Astrocyte of the cerebellum (primary cell): ENCODE data around the gene GYS2.

Experiments used
- DNase-seq: peaks from one replicate; pipeline ENCODE4 v3.0.0-alpha.2; 2011; ENCODE audit warnings: low read depth
- H3K4me3 ChIP-seq: 2 replicates; pipeline ENCODE4 v1.5.1; 2011; ENCODE audit warnings: mild to moderate bottlenecking, low read depth, low read length, moderate library complexity
- in situ Hi-C: cut with HindIII; loops from 2 replicates; pipeline ENCODE4 v1.10.0; 2017; ENCODE audit warnings: low sequenced_read_pairs
- TF ChIP-seq, protein P1 (sequence below): IDR thresholded peaks from 2 replicates; pipeline ENCODE4 v1.5.1; 2012; ENCODE audit warnings: low read length, low read depth, moderate library complexity, mild to moderate bottlenecking; ENCODE audit errors: missing control alignments

The GYS2 gene

DNA sequence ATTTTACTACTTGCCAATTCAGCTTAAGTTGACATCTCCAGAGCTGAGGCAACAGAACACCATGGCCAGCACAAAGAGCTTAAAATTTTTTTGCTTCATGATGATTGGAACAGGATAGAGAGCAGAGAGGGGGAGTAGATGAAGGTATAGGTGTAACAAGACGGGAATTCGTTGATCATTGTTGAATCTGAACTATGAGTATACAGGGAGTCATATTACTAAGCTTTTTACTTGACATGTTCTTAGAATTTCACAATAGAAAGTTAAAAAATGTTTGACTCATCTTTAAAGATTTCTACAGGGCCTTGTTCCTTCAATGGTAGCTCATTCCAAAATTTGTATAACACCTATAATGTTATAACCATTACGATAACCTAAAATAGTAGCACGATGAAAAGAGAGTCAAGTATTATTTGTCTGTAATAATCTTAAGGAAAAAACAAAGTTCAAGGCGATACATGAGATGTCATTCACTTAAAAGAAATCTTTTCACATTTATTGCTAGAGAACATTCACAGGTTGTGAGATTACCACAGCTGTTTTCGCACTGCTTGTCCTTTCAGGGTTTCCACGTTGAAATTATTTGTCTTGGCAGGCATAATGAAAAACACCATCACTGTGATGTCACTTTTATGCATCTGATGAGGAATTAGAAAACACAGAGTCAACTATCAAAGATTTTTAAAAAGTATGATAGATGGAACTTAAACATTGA, 44.6 kb downstream of the GYS2 start:
- DNase-seq: no peak
- H3K4me3 ChIP-seq: no peak overlapping the region
- TF ChIP-seq, protein P1, sequence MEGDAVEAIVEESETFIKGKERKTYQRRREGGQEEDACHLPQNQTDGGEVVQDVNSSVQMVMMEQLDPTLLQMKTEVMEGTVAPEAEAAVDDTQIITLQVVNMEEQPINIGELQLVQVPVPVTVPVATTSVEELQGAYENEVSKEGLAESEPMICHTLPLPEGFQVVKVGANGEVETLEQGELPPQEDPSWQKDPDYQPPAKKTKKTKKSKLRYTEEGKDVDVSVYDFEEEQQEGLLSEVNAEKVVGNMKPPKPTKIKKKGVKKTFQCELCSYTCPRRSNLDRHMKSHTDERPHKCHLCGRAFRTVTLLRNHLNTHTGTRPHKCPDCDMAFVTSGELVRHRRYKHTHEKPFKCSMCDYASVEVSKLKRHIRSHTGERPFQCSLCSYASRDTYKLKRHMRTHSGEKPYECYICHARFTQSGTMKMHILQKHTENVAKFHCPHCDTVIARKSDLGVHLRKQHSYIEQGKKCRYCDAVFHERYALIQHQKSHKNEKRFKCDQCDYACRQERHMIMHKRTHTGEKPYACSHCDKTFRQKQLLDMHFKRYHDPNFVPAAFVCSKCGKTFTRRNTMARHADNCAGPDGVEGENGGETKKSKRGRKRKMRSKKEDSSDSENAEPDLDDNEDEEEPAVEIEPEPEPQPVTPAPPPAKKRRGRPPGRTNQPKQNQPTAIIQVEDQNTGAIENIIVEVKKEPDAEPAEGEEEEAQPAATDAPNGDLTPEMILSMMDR: no peak
- in situ Hi-C loops: no loop called here

DNA sequence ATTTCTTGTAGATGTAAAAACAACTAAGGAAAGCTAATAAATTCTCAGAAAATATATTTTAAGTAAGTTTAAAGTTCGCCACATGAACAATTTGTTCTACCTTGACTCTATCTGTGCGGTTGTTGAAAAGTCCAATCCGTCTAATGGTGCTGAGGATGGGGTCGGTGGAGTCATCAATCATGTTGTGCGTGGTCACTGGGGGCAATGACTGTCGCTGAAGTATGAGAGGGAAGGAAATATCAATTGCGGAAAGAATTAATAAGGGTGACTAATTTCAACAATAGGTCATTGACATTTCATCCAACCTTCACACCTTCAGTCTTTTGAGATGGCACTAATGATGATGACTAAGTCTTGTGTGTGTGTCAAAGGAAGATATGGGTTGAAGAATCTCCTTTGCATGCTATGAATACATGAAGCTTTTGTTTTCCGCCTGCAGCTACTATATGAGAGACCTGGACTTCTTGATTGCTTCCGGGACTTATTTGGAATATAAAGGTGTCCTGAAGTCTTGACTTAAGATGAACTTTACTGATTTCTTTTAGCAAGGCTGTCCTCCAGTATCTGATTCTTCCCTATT, 46.5 kb downstream of the GYS2 start:
- H3K4me3 ChIP-seq: no peak overlapping the region
- in situ Hi-C loops: no loop called here
- TF ChIP-seq, protein P1: no peak
- DNase-seq: no peak

DNA sequence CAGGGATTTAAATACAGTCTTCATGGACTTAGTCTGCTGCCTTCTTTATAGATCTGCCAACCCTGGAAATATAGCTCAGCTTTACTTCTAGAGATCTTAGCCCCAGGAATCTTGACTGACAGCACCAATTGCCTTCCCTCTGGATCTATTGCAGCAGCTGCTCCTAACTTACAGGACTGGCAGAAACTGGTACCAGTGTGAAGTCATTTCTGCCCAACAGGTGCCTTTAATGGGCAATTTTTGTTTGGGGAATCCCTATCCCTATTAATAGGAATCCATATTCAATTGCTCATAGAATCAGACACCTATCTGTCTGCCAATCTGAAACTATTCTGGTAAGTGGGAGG, 51.3 kb downstream of the GYS2 start:
- no peak overlapping the region for H3K4me3 ChIP-seq
- in situ Hi-C loops: no loop called here
- TF ChIP-seq, protein P1: no peak
- DNase-seq: no peak

DNA sequence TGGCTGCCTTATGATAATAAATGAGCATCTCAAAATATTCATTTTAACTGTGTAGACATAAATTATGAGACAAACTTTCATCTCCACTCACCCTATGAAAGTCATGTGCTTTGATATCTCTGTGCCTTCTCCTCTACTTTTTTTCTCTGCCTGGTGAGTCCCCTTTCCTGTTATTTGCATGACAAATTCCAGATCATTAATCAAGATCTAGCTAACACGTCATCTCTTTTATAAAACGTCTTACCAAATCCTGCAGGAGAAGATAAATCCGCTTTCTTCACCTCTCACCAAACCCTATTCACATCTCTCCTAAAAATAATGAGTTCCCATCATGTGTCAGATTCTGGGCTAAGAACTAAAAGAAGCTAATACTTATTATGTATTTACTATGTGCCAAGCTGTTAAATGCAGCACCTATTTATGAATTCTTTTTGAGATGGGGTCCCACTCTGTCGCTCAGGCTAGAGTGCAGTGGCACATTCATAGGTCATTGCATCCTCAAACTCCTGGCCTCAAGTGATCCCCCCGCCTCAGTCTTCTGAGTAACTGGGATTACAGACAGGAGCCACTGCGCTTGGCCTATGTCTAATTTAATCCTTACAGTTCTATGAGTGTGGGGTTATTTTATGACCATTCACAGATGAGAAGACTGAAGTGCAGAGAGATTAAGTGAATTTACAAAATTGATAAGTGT, 51.9 kb downstream of the GYS2 start:
- in situ Hi-C loops: no loop called here
- DNase-seq: no peak
- no peak overlapping the region for H3K4me3 ChIP-seq
- TF ChIP-seq, protein P1: no peak

DNA sequence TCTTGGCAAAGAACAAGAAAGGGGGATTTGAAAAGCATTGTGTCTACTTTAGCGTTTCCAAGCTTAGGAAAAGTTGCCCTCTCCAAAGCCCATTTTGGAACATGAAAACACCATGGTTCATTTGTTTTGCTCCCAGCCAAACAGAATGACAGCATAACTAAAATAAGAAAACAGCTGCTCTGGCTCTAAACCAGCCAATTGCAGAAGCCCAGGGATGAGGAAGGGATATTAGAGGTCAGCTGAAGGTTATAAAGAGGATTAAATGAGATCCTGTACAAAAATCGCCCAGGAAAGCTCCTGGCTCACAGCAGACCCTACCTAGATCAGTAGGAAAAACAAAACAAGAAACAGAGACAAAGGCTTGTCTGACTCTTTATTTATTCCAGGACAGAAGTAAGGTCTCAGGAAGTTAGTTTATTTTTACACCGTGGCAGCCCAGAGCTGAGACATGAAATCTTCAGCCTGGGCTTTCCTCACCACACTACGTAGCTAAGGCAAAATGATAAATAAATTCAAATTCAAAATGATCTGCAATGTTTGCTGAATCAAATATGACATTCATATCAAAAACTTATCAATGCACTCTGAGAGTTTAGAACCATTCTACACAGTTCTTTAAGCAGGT, 52.7 kb downstream of the GYS2 start:
- TF ChIP-seq, protein P1: no peak
- DNase-seq: no peak
- H3K4me3 ChIP-seq: no peak overlapping the region
- in situ Hi-C loops: no loop called here

DNA sequence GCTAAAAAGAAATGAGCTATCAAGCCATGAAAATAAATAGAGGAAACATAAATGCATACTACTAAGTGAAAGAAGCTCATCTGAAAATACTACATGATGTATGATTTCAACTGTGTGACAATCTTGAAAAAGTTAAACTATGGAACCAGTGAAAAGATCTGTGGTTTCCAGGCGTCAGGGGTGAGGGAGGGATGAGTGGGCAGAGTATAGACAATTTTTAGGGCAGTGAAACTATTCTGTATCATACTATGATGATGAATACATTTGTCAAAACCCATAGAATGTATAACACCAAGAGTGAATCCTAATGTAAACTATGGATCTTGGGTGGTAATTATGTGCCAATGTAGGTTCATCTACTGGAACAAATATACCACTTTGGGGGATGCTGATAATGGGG, 57.2 kb downstream of the GYS2 start:
- TF ChIP-seq, protein P1: no peak
- DNase-seq: no peak
- in situ Hi-C loops: no loop called here

More for the DNA sequence above, 57.2 kb downstream of the GYS2 start:
- no peak overlapping the region for H3K4me3 ChIP-seq
